ENCODE data around the gene ANO6.

The ANO6 gene

GRCh38 chr12:45334396-45334795, 118.5 kb downstream of the ANO6 start:
- DNase-seq (ENCODE audit: low read depth, low spot score): no peak
- no peak overlapping the region for H3K4me3 ChIP-seq (ENCODE audit: low read length)

DNA sequence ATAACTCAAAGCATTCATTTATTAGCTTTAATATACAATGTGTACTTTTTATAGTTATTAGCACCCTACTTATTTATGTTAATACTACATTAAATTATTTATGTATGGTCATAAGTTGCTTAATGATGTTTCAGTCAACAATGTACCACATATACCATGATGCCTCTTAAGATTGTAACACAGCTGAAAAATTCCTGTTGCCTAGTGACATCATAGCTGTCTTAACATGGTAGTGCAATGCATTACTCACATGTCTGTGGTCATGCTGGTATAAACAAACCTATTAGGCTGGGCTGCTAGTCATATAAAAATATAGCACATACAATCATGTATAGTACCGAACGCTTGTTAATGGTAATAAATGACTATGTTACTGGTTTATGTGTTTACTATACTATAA, 120.4 kb downstream of the ANO6 start:
- no peak overlapping the region for H3K4me3 ChIP-seq (ENCODE audit: low read length)
- DNase-seq (ENCODE audit: low read depth, low spot score): no peak

DNA sequence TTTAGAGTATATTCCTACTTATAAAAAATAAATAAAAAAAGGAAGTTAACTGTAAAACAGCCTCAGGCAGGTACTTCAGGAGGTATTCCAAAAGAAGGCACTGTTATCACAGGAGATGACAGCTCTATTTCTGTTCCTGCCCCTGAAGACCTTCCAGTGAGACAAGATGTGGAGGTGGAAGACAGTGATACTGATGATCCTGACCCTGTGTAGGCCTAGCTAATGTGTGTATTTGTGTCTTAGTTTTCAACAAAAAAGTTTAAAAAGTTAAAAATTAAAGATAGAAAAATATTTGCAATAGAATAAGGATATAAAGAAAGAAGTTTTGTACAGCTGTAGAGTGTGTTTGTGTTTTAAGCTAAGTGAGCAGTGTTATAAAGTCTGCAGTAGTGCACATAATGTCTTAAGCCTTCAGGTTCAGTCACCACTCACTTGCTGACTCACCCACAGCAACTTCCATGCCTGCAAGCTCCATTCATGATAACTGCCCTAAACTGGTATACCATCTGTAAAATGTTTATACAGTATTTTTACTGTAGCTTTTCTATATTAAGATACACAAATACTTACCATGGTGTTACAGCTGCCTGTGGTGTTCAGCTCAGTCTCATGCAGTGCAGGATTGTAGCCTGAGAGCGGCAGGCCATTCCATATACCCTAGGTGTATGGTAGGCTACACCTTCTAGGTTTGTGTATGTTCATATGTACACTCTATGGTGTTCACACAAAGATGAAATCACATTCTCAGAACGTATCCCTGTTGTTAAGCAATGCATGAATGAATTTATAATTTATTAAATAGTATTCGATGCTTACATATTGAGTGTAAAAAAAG, 121.1 kb downstream of the ANO6 start:
- no peak overlapping the region for H3K4me3 ChIP-seq (ENCODE audit: low read length)
- no peak for DNase-seq (ENCODE audit: low read depth, low spot score)

DNA sequence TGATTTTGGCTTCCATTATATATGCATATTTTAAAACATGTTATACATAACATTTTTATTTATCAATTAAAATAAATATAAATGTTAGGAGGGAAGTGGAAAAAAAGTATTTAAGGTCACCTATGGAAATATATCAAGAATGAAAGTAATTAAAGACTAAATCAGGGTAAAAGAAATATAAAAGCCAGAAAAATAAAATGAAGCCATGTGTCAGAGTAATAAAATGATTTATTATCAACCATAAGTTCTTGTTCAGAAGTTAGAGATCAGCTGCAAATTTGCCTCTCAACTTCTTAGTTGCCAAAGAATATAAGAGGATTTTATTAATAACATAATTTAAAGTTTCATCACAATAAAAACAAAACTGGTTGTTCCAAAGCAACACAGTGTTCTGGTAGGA, 121.9 kb downstream of the ANO6 start:
- no peak for DNase-seq (ENCODE audit: low read depth, low spot score)
- no peak overlapping the region for H3K4me3 ChIP-seq (ENCODE audit: low read length)

GRCh38 chr12:45338272-45338671, 122.4 kb downstream of the ANO6 start:
- no peak for DNase-seq (ENCODE audit: low read depth, low spot score)

GRCh38 chr12:45339035-45339434, 123.1 kb downstream of the ANO6 start:
- no peak for DNase-seq (ENCODE audit: low read depth, low spot score)
- H3K4me3 ChIP-seq (ENCODE audit: low read length): no peak overlapping the region

More at GRCh38 chr12:45338272-45338671, 122.4 kb downstream of the ANO6 start:
- no peak overlapping the region for H3K4me3 ChIP-seq (ENCODE audit: low read length)

DNA sequence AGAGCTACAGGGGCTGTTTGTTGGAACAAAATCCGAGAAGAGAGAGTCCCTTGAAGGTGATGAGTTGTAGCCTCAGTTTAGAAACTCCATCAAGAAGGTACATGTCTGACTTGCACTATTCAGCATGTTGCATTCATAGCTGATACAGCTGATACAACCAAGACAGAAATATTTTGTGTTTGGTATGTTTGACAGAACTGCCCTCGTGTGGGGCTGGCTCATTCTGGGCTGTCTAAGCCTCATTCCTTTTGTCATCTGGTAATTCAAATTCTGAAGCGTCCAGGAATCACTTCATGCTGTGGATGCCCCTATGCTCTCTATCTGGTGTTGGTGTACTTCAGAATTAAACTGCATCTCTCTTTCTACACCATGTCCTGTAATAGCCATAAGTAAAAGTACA, 126.3 kb downstream of the ANO6 start:
- H3K4me3 ChIP-seq (ENCODE audit: low read length): no peak overlapping the region
- DNase-seq (ENCODE audit: low read depth, low spot score): no peak

DNA sequence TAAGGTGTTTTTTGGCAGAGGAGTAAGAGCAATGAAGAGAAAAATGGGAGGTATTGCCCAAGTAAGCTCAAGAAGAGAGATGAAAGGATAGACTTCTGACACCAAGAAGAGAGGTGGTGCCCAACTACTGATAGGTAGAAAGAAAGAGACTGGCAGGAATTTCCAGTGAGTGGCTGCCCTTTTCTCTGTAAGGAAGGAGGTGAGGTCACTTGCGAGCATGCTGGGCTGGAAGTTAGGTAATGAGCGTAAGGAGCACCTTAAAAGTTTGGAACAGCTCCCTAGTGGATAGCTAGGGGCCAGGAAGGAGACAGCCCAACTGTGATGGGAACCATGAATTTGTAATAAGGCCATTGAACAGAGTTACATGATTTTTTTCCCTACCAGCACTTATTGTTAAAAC, 127.0 kb downstream of the ANO6 start:
- no peak for DNase-seq (ENCODE audit: low read depth, low spot score)

DNA sequence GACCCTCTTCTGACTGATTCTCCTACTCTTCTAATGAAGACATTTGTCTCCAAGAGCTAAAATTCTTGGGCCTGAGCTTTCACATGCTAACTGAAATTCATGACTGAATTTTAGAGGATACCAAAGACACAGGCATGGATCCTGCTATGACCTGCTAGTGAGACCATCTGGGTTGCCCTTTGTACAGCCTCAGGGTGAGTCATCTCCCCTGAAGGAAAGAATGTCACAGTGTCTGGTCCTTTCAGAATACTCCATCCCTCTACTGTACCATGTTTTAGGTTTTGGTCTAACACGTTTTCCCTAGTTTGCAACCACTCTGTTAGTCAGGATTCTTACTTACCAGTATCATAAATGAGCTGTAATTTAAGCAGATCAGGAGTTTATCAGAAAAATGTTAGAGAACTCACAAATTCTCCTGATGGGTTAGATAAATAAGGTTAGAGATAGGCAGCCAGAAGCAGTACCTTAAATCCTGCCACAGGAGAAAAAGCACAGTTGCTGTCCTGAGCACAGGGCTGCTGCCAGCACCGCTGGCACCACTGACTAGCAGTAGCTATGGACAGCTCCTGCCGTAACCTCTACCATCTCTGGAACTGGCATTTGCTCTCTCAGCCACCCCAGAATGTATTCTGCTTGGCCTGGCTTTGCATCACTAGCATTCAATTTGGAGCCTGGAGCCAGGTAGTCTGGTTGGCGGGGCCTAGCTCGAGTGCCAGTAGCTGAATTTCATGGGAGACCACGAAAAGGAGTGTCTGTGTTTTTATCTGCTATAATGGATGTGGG, 127.6 kb downstream of the ANO6 start:
- DNase-seq (ENCODE audit: low read depth, low spot score): no peak
- H3K4me3 ChIP-seq (ENCODE audit: low read length): no peak overlapping the region

More for the DNA sequence above, 127.0 kb downstream of the ANO6 start:
- H3K4me3 ChIP-seq (ENCODE audit: low read length): no peak overlapping the region

DNA sequence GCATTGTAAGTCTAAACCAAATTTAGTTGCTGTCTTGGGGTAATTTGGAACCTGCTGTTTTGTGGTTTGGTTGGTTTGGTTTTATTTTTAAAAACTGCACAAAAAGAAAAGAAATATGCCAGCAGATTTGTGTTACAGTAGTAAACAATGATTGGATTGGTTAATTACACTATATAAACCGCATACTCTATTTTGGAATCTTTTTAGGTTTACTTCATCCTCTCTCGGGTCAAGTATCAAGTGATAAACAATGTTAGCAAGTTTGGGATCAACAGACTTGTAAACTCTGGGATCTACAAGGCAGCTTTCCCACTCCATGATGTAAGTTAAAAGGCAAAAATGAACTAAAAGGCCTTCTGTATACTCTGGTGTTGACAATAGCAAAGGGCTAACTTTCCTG, 132.4 kb downstream of the ANO6 start:
- no peak for DNase-seq (ENCODE audit: low read depth, low spot score)
- no peak overlapping the region for H3K4me3 ChIP-seq (ENCODE audit: low read length)

DNA sequence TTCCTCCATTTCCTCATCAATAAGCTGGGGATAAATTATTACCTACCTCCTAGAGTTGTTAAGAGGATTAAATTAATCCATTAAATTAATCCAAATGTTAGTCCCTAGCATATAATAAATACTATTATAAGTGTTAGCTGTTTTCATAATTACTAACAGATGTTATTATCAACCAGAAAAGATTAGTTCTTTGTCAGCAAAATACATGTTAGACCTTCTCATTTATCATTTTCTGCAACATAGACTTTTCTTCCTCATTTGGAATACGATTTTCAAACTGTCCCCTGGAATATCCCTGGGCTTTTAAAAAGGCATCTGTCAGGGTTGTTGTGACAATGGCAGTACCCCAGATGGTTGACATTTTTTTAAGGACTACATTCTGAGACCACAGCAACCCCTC, 133.1 kb downstream of the ANO6 start:
- no peak overlapping the region for H3K4me3 ChIP-seq (ENCODE audit: low read length)
- no peak for DNase-seq (ENCODE audit: low read depth, low spot score)

DNA sequence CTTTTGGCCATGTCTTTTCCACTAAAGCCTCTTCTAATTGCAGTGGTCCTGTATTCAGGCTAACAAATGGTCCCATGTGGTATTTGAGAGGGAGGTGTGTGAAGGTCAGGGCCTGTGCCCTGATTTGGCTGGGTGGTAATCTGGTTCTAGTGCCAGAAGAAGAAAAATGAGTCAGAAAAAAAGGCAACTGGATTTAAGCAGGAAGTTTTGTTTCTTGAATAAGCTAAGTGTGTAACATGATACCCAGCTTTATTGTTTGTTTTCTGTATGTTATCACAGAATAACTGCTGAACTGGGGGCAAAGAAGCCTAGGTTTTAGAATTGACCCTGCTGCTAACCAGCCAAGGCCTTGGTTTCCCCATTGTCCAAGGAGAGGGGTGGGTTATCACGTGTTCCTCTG, 134.0 kb downstream of the ANO6 start:
- no peak for DNase-seq (ENCODE audit: low read depth, low spot score)
- H3K4me3 ChIP-seq (ENCODE audit: low read length): no peak overlapping the region

DNA sequence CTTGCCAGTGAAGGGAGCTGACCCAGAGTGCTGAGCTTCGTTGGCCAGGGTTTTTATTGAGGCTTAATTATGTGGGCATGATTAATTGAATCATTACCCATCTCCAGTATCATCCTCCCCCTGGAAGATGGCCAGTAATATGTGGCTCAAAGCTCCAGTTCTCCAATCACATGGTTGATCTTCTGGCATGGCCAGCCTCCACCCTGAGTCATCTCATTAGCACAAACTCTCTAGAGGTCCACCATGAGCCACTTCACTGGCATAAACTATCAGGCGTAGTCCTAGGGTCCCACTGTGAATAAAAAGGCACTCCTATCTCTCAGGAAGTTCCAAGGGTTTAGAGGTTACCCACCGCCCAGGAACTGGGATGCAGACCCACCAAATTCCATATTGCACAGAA, 135.0 kb downstream of the ANO6 start:
- H3K4me3 ChIP-seq (ENCODE audit: low read length): no peak overlapping the region
- no peak for DNase-seq (ENCODE audit: low read depth, low spot score)

- no peak for DNase-seq (ENCODE audit: low read depth, low spot score)
- H3K4me3 ChIP-seq (ENCODE audit: low read length): no peak overlapping the region
Measured at GRCh38 chr12:45351921-45352670, 136.2 kb downstream of the ANO6 start.

DNA sequence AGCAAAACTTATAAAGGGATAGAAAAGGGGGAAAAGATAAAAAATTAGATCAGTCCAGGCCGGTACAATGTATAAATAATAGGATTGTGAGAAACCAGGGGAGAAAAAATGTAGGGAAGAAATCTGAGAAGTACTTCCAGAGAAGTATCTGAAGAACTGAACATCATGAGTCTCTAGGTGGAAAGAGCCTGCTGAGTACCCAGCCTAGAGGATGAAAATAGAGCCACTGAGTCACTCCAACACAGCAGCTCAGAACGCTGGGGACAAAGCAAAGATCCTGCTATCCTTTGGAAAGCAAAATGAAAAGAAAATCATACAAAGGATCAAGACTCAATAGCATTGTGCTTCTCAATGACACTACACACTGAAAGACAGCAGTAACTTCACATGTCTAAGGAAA, 138.0 kb downstream of the ANO6 start:
- no peak for DNase-seq (ENCODE audit: low read depth, low spot score)
- H3K4me3 ChIP-seq (ENCODE audit: low read length): no peak overlapping the region

DNA sequence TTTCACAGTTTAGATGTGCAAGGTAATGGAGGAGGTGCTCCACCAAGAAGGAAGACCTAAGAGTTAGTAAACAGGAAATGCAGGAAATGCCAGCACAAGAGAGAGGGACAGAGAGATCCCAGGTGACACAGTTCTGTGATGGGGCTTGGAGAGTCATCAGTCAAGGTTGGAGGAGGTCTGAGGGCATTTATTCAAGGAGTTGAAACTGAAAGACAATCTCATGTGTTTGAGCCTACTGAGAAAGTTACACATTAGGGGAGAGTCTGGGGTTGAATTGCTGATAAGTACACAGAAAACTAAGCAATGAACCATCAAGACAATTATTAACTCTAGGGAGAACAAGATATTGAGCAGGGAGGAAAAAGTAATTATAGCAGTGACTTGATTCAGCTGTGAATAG, 138.5 kb downstream of the ANO6 start:
- H3K4me3 ChIP-seq (ENCODE audit: low read length): no peak overlapping the region
- no peak for DNase-seq (ENCODE audit: low read depth, low spot score)

GRCh38 chr12:45355730-45356129, 139.8 kb downstream of the ANO6 start:
- H3K4me3 ChIP-seq (ENCODE audit: low read length): no peak overlapping the region
- DNase-seq (ENCODE audit: low read depth, low spot score): no peak

DNA sequence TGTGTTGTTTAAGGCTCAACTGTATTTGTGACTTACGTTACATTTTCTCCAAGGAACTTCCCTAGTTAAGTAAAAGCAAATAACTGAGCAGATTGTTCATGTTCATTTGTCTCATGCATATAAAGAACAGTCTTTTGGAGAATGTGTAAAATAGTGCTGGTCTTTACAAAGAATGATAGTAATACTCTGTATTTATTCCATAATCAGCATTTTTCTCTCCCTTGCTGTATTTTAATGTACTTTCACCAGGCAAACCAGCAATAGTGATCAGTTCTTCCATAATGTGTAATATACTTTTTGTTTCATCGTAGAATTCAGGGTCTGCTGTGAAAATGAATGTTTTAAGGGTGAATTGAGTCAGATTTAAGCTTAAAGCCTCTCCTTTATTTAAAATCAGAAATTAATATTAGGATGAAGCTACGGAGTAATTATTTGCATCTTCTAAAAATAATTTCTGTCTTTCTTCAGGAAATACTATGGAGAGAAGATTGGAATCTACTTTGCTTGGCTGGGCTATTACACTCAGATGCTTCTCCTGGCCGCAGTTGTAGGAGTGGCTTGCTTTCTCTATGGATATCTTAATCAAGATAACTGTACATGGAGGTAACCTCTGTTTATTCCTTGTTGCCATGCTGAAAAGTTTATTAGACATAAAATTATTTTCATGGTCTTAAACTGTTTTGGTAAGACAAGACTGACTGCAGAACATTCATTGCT, 141.1 kb downstream of the ANO6 start:
- no peak for DNase-seq (ENCODE audit: low read depth, low spot score)
- no peak overlapping the region for H3K4me3 ChIP-seq (ENCODE audit: low read length)
